ENCODE measurements around the gene CCNL1.

DNA sequence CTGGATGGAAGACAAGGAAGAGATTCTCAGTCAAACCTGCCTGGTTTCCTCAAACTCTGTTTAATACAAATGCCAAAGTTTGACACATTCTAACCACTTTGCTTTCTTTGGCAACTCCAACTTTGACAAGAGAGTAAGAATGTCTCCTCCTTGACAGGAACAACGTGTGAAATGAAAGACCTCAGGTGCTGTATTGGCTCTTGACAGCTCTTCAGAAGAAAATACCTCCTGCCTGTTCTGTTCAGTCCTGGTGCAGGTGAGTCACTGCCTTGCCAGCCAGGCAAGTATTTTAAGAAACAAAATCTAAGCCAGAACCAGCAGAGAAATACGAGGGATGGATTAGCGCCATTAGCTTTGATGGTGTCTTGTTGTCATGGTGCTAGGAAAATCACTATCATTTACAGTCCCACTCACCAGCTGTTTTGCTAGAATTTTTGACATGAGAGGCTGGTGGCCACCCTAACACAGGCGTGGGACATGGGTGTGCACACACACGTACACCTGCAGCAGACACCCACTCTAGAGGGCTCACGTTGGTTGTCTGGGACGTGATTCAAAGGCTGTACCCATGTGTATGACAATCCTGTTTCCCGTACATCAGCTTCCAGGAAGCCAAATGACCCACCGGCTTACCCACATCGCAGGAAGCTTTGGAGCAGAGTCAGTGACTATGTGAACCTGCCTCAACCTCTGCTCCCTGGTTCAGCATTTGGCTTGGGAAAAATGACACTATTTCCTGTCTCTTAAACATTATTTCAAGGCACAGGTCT lies 60.4 kb downstream of the CCNL1 start:
- TF ChIP-seq CTCF (IDR thresholded peaks at IDR 0.05; ENCODE audit: low read length) (no peak), EZH2 (optimal IDR thresholded peaks at IDR 0.05; ENCODE audit: low read depth, low read length) (no peak), EZH2phosphoT487 (IDR thresholded peaks at IDR 0.05; ENCODE audit: low read length) (no peak)
